SK-N-MC (cell line): ENCODE measurements around the gene ANKMY1.

Source experiments
- DNase-seq: peaks from one replicate; pipeline ENCODE4 v3.0.0-alpha.2; 2011; ENCODE audit warnings: low read depth, low spot score
- H3K27ac ChIP-seq: fragments of 200-600 bp; sonication (generic); 2 replicates; pipeline ENCODE4 v1.5.1; 2016; ENCODE audit warnings: mixed run types
- H3K36me3 ChIP-seq: fragments of 200-600 bp; sonication (generic); 2 replicates; pipeline ENCODE4 v1.6.1; 2017; ENCODE audit warnings: antibody characterized with exemption, low read length, mixed read lengths; ENCODE audit not compliant: insufficient read depth
- H3K4me3 ChIP-seq: fragments of 200-600 bp; sonication (generic); 2 replicates; pipeline ENCODE4 v1.5.1; 2016
- H3K9ac ChIP-seq: fragments of 200-600 bp; sonication (generic); 2 replicates; pipeline ENCODE4 v1.8.0; 2017; ENCODE audit warnings: mixed run types, mixed read lengths; ENCODE audit not compliant: insufficient read length
- H3K9me3 ChIP-seq: fragments of 200-600 bp; sonication (generic); 2 replicates; pipeline ENCODE4 v1.6.1; 2017; ENCODE audit warnings: low read depth, mild to moderate bottlenecking, antibody characterized with exemption, low read length, moderate library complexity, mixed read lengths
- EZH2 ChIP-seq: fragments of 200-600 bp; sonication (generic); IDR thresholded peaks from one replicate; pipeline ENCODE4 v1.6.1; 2017; ENCODE audit warnings: antibody characterized with exemption
- FOXP2 ChIP-seq: optimal IDR thresholded peaks from 2 replicates; pipeline ENCODE3; 2011; ENCODE audit warnings: mild to moderate bottlenecking, moderate library complexity; ENCODE audit not compliant: insufficient read depth; ENCODE audit errors: extremely low read length, control extremely low read depth
- POLR2AphosphoS5 ChIP-seq: IDR thresholded peaks from 2 replicates; pipeline ENCODE4 v1.6.1; 2012; ENCODE audit warnings: mild to moderate bottlenecking, low read depth, low read length, borderline replicate concordance

Gene ANKMY1

GRCh38 chr2:240465765-240466578 is 91.8 kb downstream of the ANKMY1 start:
- Histone ChIP-seq H3K9me3 (no peaks in the 10 kb centered on the region), H3K27ac (no peak overlapping the region), H3K4me3 (no peak overlapping the region), H3K9ac (no peak overlapping the region), H3K36me3 (no peaks in the 10 kb centered on the region)
- TF ChIP-seq POLR2AphosphoS5 (no peak), FOXP2 (no peak), EZH2 (no peak)
- DNase-seq = no peak

- DNase-seq = no peak
- TF ChIP-seq EZH2 (no peak), FOXP2 (no peak), POLR2AphosphoS5 (no peak)
- H3K9ac ChIP-seq = no peak overlapping the region
Measured at GRCh38 chr2:240465268-240465764, 92.5 kb downstream of the ANKMY1 start.

GRCh38 chr2:240464514-240465241 is 93.1 kb downstream of the ANKMY1 start:
- DNase-seq = no peak
- H3K4me3 ChIP-seq = no peak overlapping the region
- no peak overlapping the region for H3K27ac ChIP-seq
- TF ChIP-seq FOXP2 (no peak), EZH2 (no peak), POLR2AphosphoS5 (no peak)
- H3K9ac ChIP-seq = no peak overlapping the region
- H3K9me3 ChIP-seq = no peaks in the 10 kb centered on the region
- H3K36me3 ChIP-seq = no peaks in the 10 kb centered on the region

More at GRCh38 chr2:240465268-240465764, 92.5 kb downstream of the ANKMY1 start:
- Histone ChIP-seq H3K9me3 (no peaks in the 10 kb centered on the region), H3K4me3 (no peak overlapping the region), H3K36me3 (no peaks in the 10 kb centered on the region), H3K27ac (no peak overlapping the region)

- DNase-seq = no peak
- TF ChIP-seq EZH2 (no peak), POLR2AphosphoS5 (no peak), FOXP2 (no peak)
- H3K36me3 ChIP-seq = no peaks in the 10 kb centered on the region
Measured at GRCh38 chr2:240463866-240464481, 93.8 kb downstream of the ANKMY1 start.

GRCh38 chr2:240463274-240463865 is 94.4 kb downstream of the ANKMY1 start:
- Histone ChIP-seq H3K4me3 (no peak overlapping the region), H3K36me3 (no peaks in the 10 kb centered on the region), H3K9me3 (no peaks in the 10 kb centered on the region), H3K9ac (no peak overlapping the region), H3K27ac (no peak overlapping the region)
- no peak for TF ChIP-seq EZH2
- DNase-seq = no peak

More at GRCh38 chr2:240463866-240464481, 93.8 kb downstream of the ANKMY1 start:
- H3K9me3 ChIP-seq = no peaks in the 10 kb centered on the region
- H3K4me3 ChIP-seq = no peak overlapping the region
- H3K27ac ChIP-seq = no peak overlapping the region
- no peak overlapping the region for H3K9ac ChIP-seq

GRCh38 chr2:240462707-240463273 is 95.0 kb downstream of the ANKMY1 start:
- no peaks in the 10 kb centered on the region for H3K36me3 ChIP-seq
- no peak overlapping the region for H3K9ac ChIP-seq
- no peak overlapping the region for H3K27ac ChIP-seq
- DNase-seq = no peak
- no peak overlapping the region for H3K4me3 ChIP-seq
- H3K9me3 ChIP-seq = no peaks in the 10 kb centered on the region
- no peak for TF ChIP-seq EZH2

GRCh38 chr2:240462073-240462706 is 95.6 kb downstream of the ANKMY1 start:
- H3K4me3 ChIP-seq = no peak overlapping the region
- TF ChIP-seq POLR2AphosphoS5 (no peak), FOXP2 (no peak), EZH2 (no peak)
- H3K27ac ChIP-seq = no peak overlapping the region

More at GRCh38 chr2:240462073-240462706, 95.6 kb downstream of the ANKMY1 start:
- Histone ChIP-seq H3K36me3 (no peaks in the 10 kb centered on the region), H3K9ac (no peak overlapping the region), H3K9me3 (no peaks in the 10 kb centered on the region)
- no peak for DNase-seq
